NCI-H2081 (cell line): ENCODE measurements around the gene PCSK9.

ENCODE experiments used
- DNase-seq, 2 experiments: peaks; one replicate each; lab custom pipeline; 2025; lab: John Stamatoyannopoulos, UW

Gene PCSK9

GRCh38 chr1:55059302-55060132, 20.2 kb downstream of the PCSK9 start:
- DNase-seq: no peak

- no peak for DNase-seq
Observed at GRCh38 chr1:55060133-55060999, 21.0 kb downstream of the PCSK9 start.

- DNase-seq: no peak
Observed at GRCh38 chr1:55061000-55061705, 21.8 kb downstream of the PCSK9 start.

GRCh38 chr1:55061706-55062321, 22.5 kb downstream of the PCSK9 start:
- DNase-seq: no peak

GRCh38 chr1:55062801-55063576, 23.6 kb downstream of the PCSK9 start:
- DNase-seq: no peak

- peak in 1 of 2 experiments; percentile 16 for DNase-seq
Observed at GRCh38 chr1:55063577-55063942, 24.2 kb downstream of the PCSK9 start.

- DNase-seq: peak; percentile 28 to 47
Observed at GRCh38 chr1:55064071-55064581, 24.8 kb downstream of the PCSK9 start.

GRCh38 chr1:55064861-55065263, 25.5 kb downstream of the PCSK9 start:
- peak in 1 of 2 experiments; percentile 46 for DNase-seq

- DNase-seq: no peak
Observed at GRCh38 chr1:55065648-55066047, 26.3 kb downstream of the PCSK9 start.

- peak; percentile 43 to 63 for DNase-seq
Observed at GRCh38 chr1:55067022-55067778, 27.9 kb downstream of the PCSK9 start.

- no peak for DNase-seq
Observed at GRCh38 chr1:55067914-55068313, 28.6 kb downstream of the PCSK9 start.

- DNase-seq: no peak
Observed at GRCh38 chr1:55068638-55069037, 29.3 kb downstream of the PCSK9 start.

- no peak for DNase-seq
Observed at GRCh38 chr1:55069280-55069679, 29.9 kb downstream of the PCSK9 start.

GRCh38 chr1:55070293-55071164, 31.2 kb downstream of the PCSK9 start:
- DNase-seq: peak in 1 of 2 experiments; percentile 3

- peak; percentile 23 to 52 for DNase-seq
Observed at GRCh38 chr1:55071477-55071876, 32.1 kb downstream of the PCSK9 start.

GRCh38 chr1:55073187-55073916, 34.0 kb downstream of the PCSK9 start:
- DNase-seq: no peak

- no peak for DNase-seq
Observed at GRCh38 chr1:55074455-55074854, 35.1 kb downstream of the PCSK9 start.

GRCh38 chr1:55076356-55076755, 37.0 kb downstream of the PCSK9 start:
- DNase-seq: no peak
